ENCODE data around the gene GATAD2B. TPM values are rescaled to one million over a fixed set of nuclear protein-coding genes. Genes with fewer than 3 reads are reported as not detected.

GATAD2B gene
- total and polyA plus RNA-seq, 2 donors (not counting 3 experiments of a cell fraction or from before 2014, with no cell fraction given), result 8.5 to 46.3 TPM

DNA sequence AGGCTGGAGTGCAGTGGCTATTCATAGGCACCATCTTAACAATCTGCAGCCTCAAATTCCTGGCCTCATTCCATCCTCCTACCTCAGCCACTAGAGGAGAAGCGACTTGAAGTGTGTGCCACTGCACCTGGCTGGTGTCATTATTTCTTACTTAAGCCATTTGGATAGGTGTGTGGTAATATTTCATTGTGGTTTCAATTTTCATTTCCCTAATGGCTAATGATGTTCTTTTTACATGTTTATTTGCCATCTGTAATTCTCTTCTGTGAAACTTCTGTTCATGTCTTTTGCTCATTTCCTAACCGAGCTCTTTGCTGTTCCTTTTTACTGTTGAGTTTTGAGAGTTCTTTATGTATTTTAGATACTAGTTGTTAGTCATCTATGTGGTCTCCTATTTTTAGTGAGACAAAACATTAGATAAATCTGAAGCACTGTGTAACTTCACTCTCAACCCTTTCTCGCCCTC lies 80.7 kb downstream of the GATAD2B start:
- Histone ChIP-seq H3K9me1 (replicated peaks; ENCODE audit: control insufficient read depth, extremely low read depth, insufficient read depth, low read length) (no peaks in the 10 kb centered on the region), H3K9ac (replicated peaks; ENCODE audit: extremely low read depth, insufficient read depth, low read length) (no peak overlapping the region), H3K9me3 (replicated peaks; ENCODE audit: control insufficient read depth, insufficient read depth, low read length) (no peaks in the 10 kb centered on the region), H2AFZ (ENCODE audit: low read depth, low read length) (no peak overlapping the region), H3K79me2 (ENCODE audit: control insufficient read depth, insufficient read depth, low read length) (peaks cover 14% of the 10 kb centered on the region), H3K4me1 (ENCODE audit: control insufficient read depth, extremely low read depth, insufficient read depth, low read length) (no peaks in the 10 kb centered on the region), H3K27ac (ENCODE audit: insufficient read depth, low read depth, low read length) (no peak overlapping the region), H3K4me2 (ENCODE audit: insufficient read depth, low read length) (no peak overlapping the region), H4K20me1 (replicated peaks; ENCODE audit: control insufficient read depth, extremely low read depth, insufficient read depth, low read length) (no peaks in the 10 kb centered on the region), H3K27me3 (ENCODE audit: control insufficient read depth in 2 of 2, insufficient read depth in 2 of 2, low read length in 2 of 2) (no peaks in the 10 kb centered on the region), H3K4me3 (replicated peaks in 1 of 3; ENCODE audit: insufficient read depth in 1 of 3, low read depth in 1 of 3, low read length in 3 of 3) (no peak overlapping the region), H3K36me3 (ENCODE audit: control insufficient read depth in 2 of 2, extremely low read depth in 1 of 2, insufficient read depth in 2 of 2, low read length in 2 of 2) (no peaks in the 10 kb centered on the region)
- FAIRE-seq (no peak), DNase-seq (ENCODE audit: low read depth, low spot score) (no peak)
- ChIA-PET CTCF (no interaction called here), POLR2A (no interaction called here)
- no TSS peak for BruUV-seq (replicated peaks)
- intact Hi-C loops (cut with micrococcal nuclease), result no loop called here
- dilution Hi-C loops (cut with MboI; ENCODE audit: extremely low pct_ligation_motif_present, low sequenced_read_pairs), result no loop called here
- TF ChIP-seq JUN (IDR thresholded peaks at IDR 0.05; ENCODE audit: borderline replicate concordance, insufficient read depth, insufficient read length, low read depth) (no peak), POLR2AphosphoS5 (IDR thresholded peaks at IDR 0.05; ENCODE audit: insufficient read depth, low read depth, low read length) (no peak), EZH2 (IDR thresholded peaks at IDR 0.05; ENCODE audit: borderline replicate concordance, low read depth, low read length, severe bottlenecking) (no peak), FOS (IDR thresholded peaks at IDR 0.05; ENCODE audit: borderline replicate concordance, insufficient read depth, low read length) (no peak), MYC (IDR thresholded peaks at IDR 0.05; ENCODE audit: low read depth, low read length) (no peak), POLR2A (IDR thresholded peaks at IDR 0.05; ENCODE audit: low read depth, low read length) (no peak), GATA2 (IDR thresholded peaks at IDR 0.05; ENCODE audit: insufficient read depth, insufficient read length, low read depth, low read length) (no peak)
- TF ChIP-seq, protein P1, sequence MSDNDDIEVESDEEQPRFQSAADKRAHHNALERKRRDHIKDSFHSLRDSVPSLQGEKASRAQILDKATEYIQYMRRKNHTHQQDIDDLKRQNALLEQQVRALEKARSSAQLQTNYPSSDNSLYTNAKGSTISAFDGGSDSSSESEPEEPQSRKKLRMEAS (IDR thresholded peaks at IDR 0.05; ENCODE audit: insufficient read depth, insufficient read length), result no peak
- TF ChIP-seq, protein P2, sequence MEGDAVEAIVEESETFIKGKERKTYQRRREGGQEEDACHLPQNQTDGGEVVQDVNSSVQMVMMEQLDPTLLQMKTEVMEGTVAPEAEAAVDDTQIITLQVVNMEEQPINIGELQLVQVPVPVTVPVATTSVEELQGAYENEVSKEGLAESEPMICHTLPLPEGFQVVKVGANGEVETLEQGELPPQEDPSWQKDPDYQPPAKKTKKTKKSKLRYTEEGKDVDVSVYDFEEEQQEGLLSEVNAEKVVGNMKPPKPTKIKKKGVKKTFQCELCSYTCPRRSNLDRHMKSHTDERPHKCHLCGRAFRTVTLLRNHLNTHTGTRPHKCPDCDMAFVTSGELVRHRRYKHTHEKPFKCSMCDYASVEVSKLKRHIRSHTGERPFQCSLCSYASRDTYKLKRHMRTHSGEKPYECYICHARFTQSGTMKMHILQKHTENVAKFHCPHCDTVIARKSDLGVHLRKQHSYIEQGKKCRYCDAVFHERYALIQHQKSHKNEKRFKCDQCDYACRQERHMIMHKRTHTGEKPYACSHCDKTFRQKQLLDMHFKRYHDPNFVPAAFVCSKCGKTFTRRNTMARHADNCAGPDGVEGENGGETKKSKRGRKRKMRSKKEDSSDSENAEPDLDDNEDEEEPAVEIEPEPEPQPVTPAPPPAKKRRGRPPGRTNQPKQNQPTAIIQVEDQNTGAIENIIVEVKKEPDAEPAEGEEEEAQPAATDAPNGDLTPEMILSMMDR (IDR thresholded peaks at IDR 0.05; ENCODE audit: extremely low read depth in 1 of 2, insufficient read depth in 1 of 2, low read depth in 1 of 2, low read length in 2 of 2), result no peak

Data from endothelial cell of umbilical vein (primary cell).